ENCODE data around the gene ALPK1. TPM values are rescaled to one million over a fixed set of nuclear protein-coding genes. Genes with fewer than 3 reads are reported as not detected.

Gene ALPK1
- total and polyA plus RNA-seq, 4 donors = 2.8 to 14.0 (median 4.7) TPM

- TF ChIP-seq RAD21 (IDR thresholded peaks at IDR 0.05) (no peak), RXRA (IDR thresholded peaks at IDR 0.05) (no peak), GABPA (IDR thresholded peaks at IDR 0.05 in 1 of 2, conservative IDR thresholded peaks at IDR 0.05 in 1 of 2) (no peak), EGR1 (IDR thresholded peaks at IDR 0.05; ENCODE audit: low read depth in 2 of 2) (no peak), SP1 (IDR thresholded peaks at IDR 0.05) (no peak), YY1 (IDR thresholded peaks at IDR 0.05) (no peak)
- TF ChIP-seq, protein P1, sequence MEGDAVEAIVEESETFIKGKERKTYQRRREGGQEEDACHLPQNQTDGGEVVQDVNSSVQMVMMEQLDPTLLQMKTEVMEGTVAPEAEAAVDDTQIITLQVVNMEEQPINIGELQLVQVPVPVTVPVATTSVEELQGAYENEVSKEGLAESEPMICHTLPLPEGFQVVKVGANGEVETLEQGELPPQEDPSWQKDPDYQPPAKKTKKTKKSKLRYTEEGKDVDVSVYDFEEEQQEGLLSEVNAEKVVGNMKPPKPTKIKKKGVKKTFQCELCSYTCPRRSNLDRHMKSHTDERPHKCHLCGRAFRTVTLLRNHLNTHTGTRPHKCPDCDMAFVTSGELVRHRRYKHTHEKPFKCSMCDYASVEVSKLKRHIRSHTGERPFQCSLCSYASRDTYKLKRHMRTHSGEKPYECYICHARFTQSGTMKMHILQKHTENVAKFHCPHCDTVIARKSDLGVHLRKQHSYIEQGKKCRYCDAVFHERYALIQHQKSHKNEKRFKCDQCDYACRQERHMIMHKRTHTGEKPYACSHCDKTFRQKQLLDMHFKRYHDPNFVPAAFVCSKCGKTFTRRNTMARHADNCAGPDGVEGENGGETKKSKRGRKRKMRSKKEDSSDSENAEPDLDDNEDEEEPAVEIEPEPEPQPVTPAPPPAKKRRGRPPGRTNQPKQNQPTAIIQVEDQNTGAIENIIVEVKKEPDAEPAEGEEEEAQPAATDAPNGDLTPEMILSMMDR (IDR thresholded peaks at IDR 0.05; ENCODE audit: low read depth, low read length, missing input control) = no peak
Measured at GRCh38 chr4:112421911-112422310, 124.7 kb downstream of the ALPK1 start (continued).

GRCh38 chr4:112422644-112423043, 125.5 kb downstream of the ALPK1 start:
- no peak for DNase-seq (ENCODE audit: low spot score)
- Histone ChIP-seq H3K4me1 (ENCODE audit: control insufficient read depth in 4 of 4, insufficient read depth in 4 of 4, low read length in 3 of 4) (no peaks in the 10 kb centered on the region), H3K27ac (ENCODE audit: low read depth in 1 of 2, low read length in 2 of 2) (no peak overlapping the region), H3K9me3 (ENCODE audit: control insufficient read depth in 4 of 4, low read length in 3 of 4) (no peaks in the 10 kb centered on the region), H3K27me3 (ENCODE audit: control insufficient read depth in 4 of 4, insufficient read depth in 4 of 4, low read length in 3 of 4) (no peaks in the 10 kb centered on the region), H3K9ac (ENCODE audit: low read depth in 1 of 2, low read length in 2 of 2) (no peak overlapping the region), H3K36me3 (ENCODE audit: control insufficient read depth in 4 of 4, insufficient read depth in 3 of 4, low read depth in 1 of 4, low read length in 3 of 4) (peaks cover 0 to 23% (median 7%) of the 10 kb centered on the region in 4 donors), H3K4me3 (ENCODE audit: low read depth in 1 of 3, low read length in 3 of 3) (no peak overlapping the region)
- 93% methylated on average over 2 of the region's 2 CpGs for WGBS
- TF ChIP-seq RAD21 (IDR thresholded peaks at IDR 0.05) (no peak), JUND (IDR thresholded peaks at IDR 0.05) (no peak), TAF1 (conservative IDR thresholded peaks at IDR 0.05) (no peak), GABPA (IDR thresholded peaks at IDR 0.05 in 1 of 2, conservative IDR thresholded peaks at IDR 0.05 in 1 of 2) (no peak), SP1 (IDR thresholded peaks at IDR 0.05) (no peak), REST (IDR thresholded peaks at IDR 0.05) (no peak)
- TF ChIP-seq, protein P2, sequence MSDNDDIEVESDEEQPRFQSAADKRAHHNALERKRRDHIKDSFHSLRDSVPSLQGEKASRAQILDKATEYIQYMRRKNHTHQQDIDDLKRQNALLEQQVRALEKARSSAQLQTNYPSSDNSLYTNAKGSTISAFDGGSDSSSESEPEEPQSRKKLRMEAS (IDR thresholded peaks at IDR 0.05) = no peak
- TF ChIP-seq, protein P3, sequence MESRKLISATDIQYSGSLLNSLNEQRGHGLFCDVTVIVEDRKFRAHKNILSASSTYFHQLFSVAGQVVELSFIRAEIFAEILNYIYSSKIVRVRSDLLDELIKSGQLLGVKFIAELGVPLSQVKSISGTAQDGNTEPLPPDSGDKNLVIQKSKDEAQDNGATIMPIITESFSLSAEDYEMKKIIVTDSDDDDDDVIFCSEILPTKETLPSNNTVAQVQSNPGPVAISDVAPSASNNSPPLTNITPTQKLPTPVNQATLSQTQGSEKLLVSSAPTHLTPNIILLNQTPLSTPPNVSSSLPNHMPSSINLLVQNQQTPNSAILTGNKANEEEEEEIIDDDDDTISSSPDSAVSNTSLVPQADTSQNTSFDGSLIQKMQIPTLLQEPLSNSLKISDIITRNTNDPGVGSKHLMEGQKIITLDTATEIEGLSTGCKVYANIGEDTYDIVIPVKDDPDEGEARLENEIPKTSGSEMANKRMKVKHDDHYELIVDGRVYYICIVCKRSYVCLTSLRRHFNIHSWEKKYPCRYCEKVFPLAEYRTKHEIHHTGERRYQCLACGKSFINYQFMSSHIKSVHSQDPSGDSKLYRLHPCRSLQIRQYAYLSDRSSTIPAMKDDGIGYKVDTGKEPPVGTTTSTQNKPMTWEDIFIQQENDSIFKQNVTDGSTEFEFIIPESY (IDR thresholded peaks at IDR 0.05) = no peak

- Histone ChIP-seq H3K9me3 (ENCODE audit: control insufficient read depth in 4 of 4, low read length in 3 of 4) (no peaks in the 10 kb centered on the region), H3K4me1 (ENCODE audit: control insufficient read depth in 4 of 4, insufficient read depth in 4 of 4, low read length in 3 of 4) (no peaks in the 10 kb centered on the region), H3K27ac (ENCODE audit: low read depth in 1 of 2, low read length in 2 of 2) (no peak overlapping the region), H3K4me3 (ENCODE audit: low read depth in 1 of 3, low read length in 3 of 3) (no peak overlapping the region), H3K9ac (ENCODE audit: low read depth in 1 of 2, low read length in 2 of 2) (no peak overlapping the region), H3K36me3 (ENCODE audit: control insufficient read depth in 4 of 4, insufficient read depth in 3 of 4, low read depth in 1 of 4, low read length in 3 of 4) (peaks cover 1 to 24% (median 7%) of the 10 kb centered on the region in 4 donors), H3K27me3 (ENCODE audit: control insufficient read depth in 4 of 4, insufficient read depth in 4 of 4, low read length in 3 of 4) (no peaks in the 10 kb centered on the region)
- DNase-seq (ENCODE audit: low spot score) = no peak
- WGBS = 95% methylated on average over 1 of the region's 1 CpG
- TF ChIP-seq GABPA (IDR thresholded peaks at IDR 0.05 in 1 of 2, conservative IDR thresholded peaks at IDR 0.05 in 1 of 2) = no peak
- TF ChIP-seq RXRA (IDR thresholded peaks at IDR 0.05) = no peak
- TF ChIP-seq NR2F2 (IDR thresholded peaks at IDR 0.05) = no peak
- TF ChIP-seq YY1 (IDR thresholded peaks at IDR 0.05) = no peak
- no peak for TF ChIP-seq FOXA2 (IDR thresholded peaks at IDR 0.05)
- no peak for TF ChIP-seq REST (IDR thresholded peaks at IDR 0.05)
- TF ChIP-seq JUND (IDR thresholded peaks at IDR 0.05) = no peak
- TF ChIP-seq EGR1 (IDR thresholded peaks at IDR 0.05; ENCODE audit: low read depth in 2 of 2) = no peak
- TF ChIP-seq, protein P1 (IDR thresholded peaks at IDR 0.05; ENCODE audit: low read depth, low read length, missing input control) = no peak
- no peak for TF ChIP-seq FOXA1 (IDR thresholded peaks at IDR 0.05)
- no peak for TF ChIP-seq HNF4G (IDR thresholded peaks at IDR 0.05)
Measured at GRCh38 chr4:112423591-112423990, 126.4 kb downstream of the ALPK1 start.
